SK-N-SH treated with all-trans-retinoic acid at 6 μM for 48 hours (cell line): ENCODE measurements around the gene MRPL17.

ENCODE experiments used
- ARNTL ChIP-seq: fragments of 450-650 bp; formaldehyde crosslinking; IDR thresholded peaks from 2 replicates; pipeline ENCODE4 v1.5.0; 2020; ENCODE audit warnings: low read depth, mild to moderate bottlenecking, moderate library complexity, borderline replicate concordance
- BACH2 ChIP-seq: fragments of 250-450 bp; sonication (Bioruptor Pico); IDR thresholded peaks from 2 replicates; pipeline ENCODE4 v1.9.0; 2021; ENCODE audit warnings: mild to moderate bottlenecking, borderline replicate concordance
- CSDC2 ChIP-seq: fragments of 250-450 bp; sonication (Bioruptor Pico); IDR thresholded peaks from 2 replicates; pipeline ENCODE4 v1.5.0; 2020; ENCODE audit warnings: mild to moderate bottlenecking, moderate library complexity
- GLIS3 ChIP-seq: fragments of 250-450 bp; sonication (Bioruptor Pico); IDR thresholded peaks from 2 replicates; pipeline ENCODE4 v1.5.0; 2020; ENCODE audit warnings: mild to moderate bottlenecking, moderate library complexity
- ZC3H10 ChIP-seq: fragments of 250-450 bp; sonication (Bioruptor Pico); IDR thresholded peaks from 2 replicates; pipeline ENCODE4 v1.5.1; 2021; ENCODE audit warnings: mild to moderate bottlenecking, moderate library complexity
- ZFP3 ChIP-seq: fragments of 250-450 bp; sonication (Bioruptor Pico); IDR thresholded peaks from 2 replicates; pipeline ENCODE4 v1.5.0; 2020; ENCODE audit warnings: mild to moderate bottlenecking, moderate library complexity
- ZFP30 ChIP-seq: fragments of 450-650 bp; formaldehyde crosslinking; IDR thresholded peaks from 2 replicates; pipeline ENCODE4 v1.5.0; 2022; ENCODE audit warnings: mild to moderate bottlenecking, moderate library complexity
- ZNF565 ChIP-seq: fragments of 450-650 bp; formaldehyde crosslinking; conservative IDR thresholded peaks from 2 replicates; pipeline ENCODE4 v1.5.0; 2020; ENCODE audit warnings: low read depth, mild to moderate bottlenecking, moderate library complexity
- ZNF8 ChIP-seq: fragments of 450-650 bp; formaldehyde crosslinking; IDR thresholded peaks from 2 replicates; pipeline ENCODE4 v1.5.0; 2020; ENCODE audit warnings: mild to moderate bottlenecking, moderate library complexity
- TF ChIP-seq, protein P1 (sequence below): fragments of 250-450 bp; sonication (Bioruptor Pico); IDR thresholded peaks from 2 replicates; pipeline ENCODE4 v1.8.0; 2020; ENCODE audit warnings: mild to moderate bottlenecking, moderate library complexity, borderline replicate concordance
- TF ChIP-seq, protein P2 (sequence below): fragments of 250-450 bp; sonication (Bioruptor Pico); IDR thresholded peaks from 2 replicates; pipeline ENCODE4 v1.5.1; 2020; ENCODE audit warnings: low read depth, mild to moderate bottlenecking, moderate library complexity

DNA sequence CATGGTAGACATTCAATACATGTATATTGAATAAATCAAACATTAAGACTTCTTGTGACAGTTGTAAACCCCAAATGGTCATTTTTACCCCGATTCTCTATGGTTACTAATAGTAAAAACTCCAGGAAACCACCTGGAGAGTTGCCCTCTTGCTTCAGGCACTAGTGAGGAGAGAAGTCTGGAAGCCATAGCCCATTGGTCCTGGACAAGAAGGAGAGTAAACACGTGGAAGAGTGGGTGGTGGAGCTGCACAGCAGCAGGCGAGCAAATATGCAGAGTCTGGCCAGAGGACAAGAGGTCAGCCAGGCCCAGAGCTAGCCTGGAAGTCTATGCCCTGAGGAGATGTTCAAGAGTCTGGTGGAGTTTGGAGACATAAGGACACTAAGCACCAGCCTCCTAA, 45.3 kb downstream of the MRPL17 start:
- no peak for TF ChIP-seq ZC3H10 (CRISPR knock-in tag)
- TF ChIP-seq CSDC2 (CRISPR knock-in tag), result no peak
- TF ChIP-seq ARNTL (CRISPR knock-in tag), result no peak
- TF ChIP-seq, protein P1, sequence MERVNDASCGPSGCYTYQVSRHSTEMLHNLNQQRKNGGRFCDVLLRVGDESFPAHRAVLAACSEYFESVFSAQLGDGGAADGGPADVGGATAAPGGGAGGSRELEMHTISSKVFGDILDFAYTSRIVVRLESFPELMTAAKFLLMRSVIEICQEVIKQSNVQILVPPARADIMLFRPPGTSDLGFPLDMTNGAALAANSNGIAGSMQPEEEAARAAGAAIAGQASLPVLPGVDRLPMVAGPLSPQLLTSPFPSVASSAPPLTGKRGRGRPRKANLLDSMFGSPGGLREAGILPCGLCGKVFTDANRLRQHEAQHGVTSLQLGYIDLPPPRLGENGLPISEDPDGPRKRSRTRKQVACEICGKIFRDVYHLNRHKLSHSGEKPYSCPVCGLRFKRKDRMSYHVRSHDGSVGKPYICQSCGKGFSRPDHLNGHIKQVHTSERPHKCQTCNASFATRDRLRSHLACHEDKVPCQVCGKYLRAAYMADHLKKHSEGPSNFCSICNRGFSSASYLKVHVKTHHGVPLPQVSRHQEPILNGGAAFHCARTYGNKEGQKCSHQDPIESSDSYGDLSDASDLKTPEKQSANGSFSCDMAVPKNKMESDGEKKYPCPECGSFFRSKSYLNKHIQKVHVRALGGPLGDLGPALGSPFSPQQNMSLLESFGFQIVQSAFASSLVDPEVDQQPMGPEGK (CRISPR knock-in tag), result no peak
- TF ChIP-seq ZFP30 (CRISPR knock-in tag), result no peak
- TF ChIP-seq ZNF8 (CRISPR knock-in tag), result no peak
- no peak for TF ChIP-seq ZNF565 (CRISPR knock-in tag)
- TF ChIP-seq ZFP3 (CRISPR knock-in tag), result no peak
- TF ChIP-seq, protein P2, sequence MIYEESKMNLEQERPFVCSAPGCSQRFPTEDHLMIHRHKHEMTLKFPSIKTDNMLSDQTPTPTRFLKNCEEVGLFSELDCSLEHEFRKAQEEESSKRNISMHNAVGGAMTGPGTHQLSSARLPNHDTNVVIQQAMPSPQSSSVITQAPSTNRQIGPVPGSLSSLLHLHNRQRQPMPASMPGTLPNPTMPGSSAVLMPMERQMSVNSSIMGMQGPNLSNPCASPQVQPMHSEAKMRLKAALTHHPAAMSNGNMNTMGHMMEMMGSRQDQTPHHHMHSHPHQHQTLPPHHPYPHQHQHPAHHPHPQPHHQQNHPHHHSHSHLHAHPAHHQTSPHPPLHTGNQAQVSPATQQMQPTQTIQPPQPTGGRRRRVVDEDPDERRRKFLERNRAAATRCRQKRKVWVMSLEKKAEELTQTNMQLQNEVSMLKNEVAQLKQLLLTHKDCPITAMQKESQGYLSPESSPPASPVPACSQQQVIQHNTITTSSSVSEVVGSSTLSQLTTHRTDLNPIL (CRISPR knock-in tag), result no peak
- no peak for TF ChIP-seq BACH2 (CRISPR knock-in tag)
- no peak for TF ChIP-seq GLIS3 (CRISPR knock-in tag)
